ENCODE results near the gene MED8. TPM values are rescaled to one million over a fixed set of nuclear protein-coding genes. Genes with fewer than 3 reads are reported as not detected.
A peak's percentile ranks its signal among the peaks of the same experiment; 100 is the strongest.
"Not testable (repeated sequence)": the region's sequence is repeated elsewhere in the genome, so short reads cannot be mapped to it uniquely, and the experiment has no call there.

Gene MED8
- total RNA-seq, 1 donor from 2014 or later, result 40.8 TPM

GRCh38 chr1:43415901-43416300 lies 26.3 kb upstream of the MED8 start:
- no peak for DNase-seq (ENCODE audit: low spot score)
- intact Hi-C loops (cut with micrococcal nuclease), result no loop called here
- Mint-ChIP-seq H3K4me3 (ENCODE audit: low read depth) (no peak overlapping the region), H3K9me3 (no peaks in the 10 kb centered on the region), H3K4me1 (ENCODE audit: low read depth) (no peaks in the 10 kb centered on the region), H3K36me3 (ENCODE audit: low read depth) (peaks cover 30% of the 10 kb centered on the region), H3K27ac (no peak overlapping the region), H3K27me3 (ENCODE audit: low read depth) (no peaks in the 10 kb centered on the region)

GRCh38 chr1:43414634-43415223 lies 25.1 kb upstream of the MED8 start:
- H3K27ac Mint-ChIP-seq, result no peak overlapping the region
- intact Hi-C loops (cut with micrococcal nuclease), result loop anchor here (1.0 kb wide), 1 partner anchor 187 kb away; no protein-coding TSS in a partner anchor
- H3K4me1 Mint-ChIP-seq (ENCODE audit: low read depth), result no peaks in the 10 kb centered on the region
- peak; percentile 39 for DNase-seq (ENCODE audit: low spot score)
- H3K9me3 Mint-ChIP-seq, result no peaks in the 10 kb centered on the region
- H3K4me3 Mint-ChIP-seq (ENCODE audit: low read depth), result no peak overlapping the region
- H3K27me3 Mint-ChIP-seq (ENCODE audit: low read depth), result no peaks in the 10 kb centered on the region
- H3K36me3 Mint-ChIP-seq (ENCODE audit: low read depth), result peaks cover 26% of the 10 kb centered on the region

GRCh38 chr1:43413426-43413825 lies 23.8 kb upstream of the MED8 start:
- H3K4me1 Mint-ChIP-seq (ENCODE audit: low read depth); H3K27ac Mint-ChIP-seq; DNase-seq (ENCODE audit: low spot score); H3K9me3 Mint-ChIP-seq; intact Hi-C loops (cut with micrococcal nuclease); H3K4me3 Mint-ChIP-seq (ENCODE audit: low read depth); H3K27me3 Mint-ChIP-seq (ENCODE audit: low read depth): not testable (repeated sequence)
- H3K36me3 Mint-ChIP-seq (ENCODE audit: low read depth), result peaks cover 30% of the 10 kb centered on the region

- Mint-ChIP-seq H3K27ac (no peak overlapping the region), H3K4me3 (ENCODE audit: low read depth) (no peak overlapping the region), H3K4me1 (ENCODE audit: low read depth) (no peaks in the 10 kb centered on the region), H3K9me3 (no peaks in the 10 kb centered on the region), H3K36me3 (ENCODE audit: low read depth) (peaks cover 42% of the 10 kb centered on the region), H3K27me3 (ENCODE audit: low read depth) (no peaks in the 10 kb centered on the region)
- no peak for DNase-seq (ENCODE audit: low spot score)
- intact Hi-C loops (cut with micrococcal nuclease), result no loop called here
Observed at GRCh38 chr1:43410571-43410970, 21.0 kb upstream of the MED8 start.

- Mint-ChIP-seq H3K36me3 (ENCODE audit: low read depth) (peaks cover 44% of the 10 kb centered on the region), H3K27me3 (ENCODE audit: low read depth) (no peaks in the 10 kb centered on the region), H3K4me1 (ENCODE audit: low read depth) (no peaks in the 10 kb centered on the region), H3K4me3 (ENCODE audit: low read depth) (no peak overlapping the region), H3K9me3 (no peaks in the 10 kb centered on the region), H3K27ac (no peak overlapping the region)
- DNase-seq (ENCODE audit: low spot score), result no peak
- intact Hi-C loops (cut with micrococcal nuclease), result no loop called here
Observed at GRCh38 chr1:43405876-43406234, 16.3 kb upstream of the MED8 start.

- intact Hi-C loops (cut with micrococcal nuclease), result no loop called here
- no peak for DNase-seq (ENCODE audit: low spot score)
- Mint-ChIP-seq H3K27ac (no peak overlapping the region), H3K4me1 (ENCODE audit: low read depth) (no peaks in the 10 kb centered on the region), H3K36me3 (ENCODE audit: low read depth) (peaks cover 44% of the 10 kb centered on the region), H3K4me3 (ENCODE audit: low read depth) (no peak overlapping the region), H3K9me3 (no peaks in the 10 kb centered on the region), H3K27me3 (ENCODE audit: low read depth) (no peaks in the 10 kb centered on the region)
Observed at GRCh38 chr1:43405219-43405875, 15.7 kb upstream of the MED8 start.

- Mint-ChIP-seq H3K36me3 (ENCODE audit: low read depth) (peaks cover 38% of the 10 kb centered on the region), H3K27ac (no peak overlapping the region), H3K9me3 (no peaks in the 10 kb centered on the region), H3K27me3 (ENCODE audit: low read depth) (no peaks in the 10 kb centered on the region), H3K4me3 (ENCODE audit: low read depth) (no peak overlapping the region), H3K4me1 (ENCODE audit: low read depth) (no peaks in the 10 kb centered on the region)
- intact Hi-C loops (cut with micrococcal nuclease), result no loop called here
- DNase-seq (ENCODE audit: low spot score), result no peak
Observed at GRCh38 chr1:43404353-43404752, 14.8 kb upstream of the MED8 start.

- peaks cover 31% of the 10 kb centered on the region for H3K36me3 Mint-ChIP-seq (ENCODE audit: low read depth)
- no peak overlapping the region for H3K27ac Mint-ChIP-seq
- intact Hi-C loops (cut with micrococcal nuclease), result no loop called here
- no peaks in the 10 kb centered on the region for H3K4me1 Mint-ChIP-seq (ENCODE audit: low read depth)
- H3K27me3 Mint-ChIP-seq (ENCODE audit: low read depth), result no peaks in the 10 kb centered on the region
- DNase-seq (ENCODE audit: low spot score), result no peak
- H3K4me3 Mint-ChIP-seq (ENCODE audit: low read depth), result no peak overlapping the region
- H3K9me3 Mint-ChIP-seq, result no peaks in the 10 kb centered on the region
Observed at GRCh38 chr1:43402089-43402865, 12.7 kb upstream of the MED8 start.

GRCh38 chr1:43400441-43400840 lies 10.8 kb upstream of the MED8 start:
- H3K36me3 Mint-ChIP-seq (ENCODE audit: low read depth), result peaks cover 30% of the 10 kb centered on the region
- H3K4me3 Mint-ChIP-seq (ENCODE audit: low read depth); H3K9me3 Mint-ChIP-seq; intact Hi-C loops (cut with micrococcal nuclease); H3K27me3 Mint-ChIP-seq (ENCODE audit: low read depth); DNase-seq (ENCODE audit: low spot score); H3K27ac Mint-ChIP-seq; H3K4me1 Mint-ChIP-seq (ENCODE audit: low read depth): not testable (repeated sequence)

GRCh38 chr1:43398227-43398626 lies 8.6 kb upstream of the MED8 start:
- H3K36me3 Mint-ChIP-seq (ENCODE audit: low read depth), result peaks cover 19% of the 10 kb centered on the region
- no peaks in the 10 kb centered on the region for H3K4me1 Mint-ChIP-seq (ENCODE audit: low read depth)
- DNase-seq (ENCODE audit: low spot score), result no peak
- H3K27ac Mint-ChIP-seq, result no peak overlapping the region
- no peaks in the 10 kb centered on the region for H3K9me3 Mint-ChIP-seq
- intact Hi-C loops (cut with micrococcal nuclease), result no loop called here
- no peaks in the 10 kb centered on the region for H3K27me3 Mint-ChIP-seq (ENCODE audit: low read depth)
- H3K4me3 Mint-ChIP-seq (ENCODE audit: low read depth), result no peak overlapping the region

- no peak overlapping the region for H3K27ac Mint-ChIP-seq
- H3K4me1 Mint-ChIP-seq (ENCODE audit: low read depth), result peaks cover 3% of the 10 kb centered on the region
- H3K4me3 Mint-ChIP-seq (ENCODE audit: low read depth), result no peak overlapping the region
- no peaks in the 10 kb centered on the region for H3K27me3 Mint-ChIP-seq (ENCODE audit: low read depth)
- intact Hi-C loops (cut with micrococcal nuclease), result no loop called here
- H3K9me3 Mint-ChIP-seq, result no peaks in the 10 kb centered on the region
- peaks cover 17% of the 10 kb centered on the region for H3K36me3 Mint-ChIP-seq (ENCODE audit: low read depth)
- no peak for DNase-seq (ENCODE audit: low spot score)
Observed at GRCh38 chr1:43396059-43396458, 6.5 kb upstream of the MED8 start.

GRCh38 chr1:43395523-43395922 lies 5.9 kb upstream of the MED8 start:
- Mint-ChIP-seq H3K27me3 (ENCODE audit: low read depth) (no peaks in the 10 kb centered on the region), H3K4me3 (ENCODE audit: low read depth) (no peak overlapping the region), H3K36me3 (ENCODE audit: low read depth) (peaks cover 17% of the 10 kb centered on the region), H3K4me1 (ENCODE audit: low read depth) (peaks cover 5% of the 10 kb centered on the region), H3K27ac (no peak overlapping the region), H3K9me3 (no peaks in the 10 kb centered on the region)
- intact Hi-C loops (cut with micrococcal nuclease), result no loop called here
- DNase-seq (ENCODE audit: low spot score), result no peak

GRCh38 chr1:43392702-43393101 lies 3.1 kb upstream of the MED8 start:
- Mint-ChIP-seq H3K27me3 (ENCODE audit: low read depth) (no peaks in the 10 kb centered on the region), H3K4me1 (ENCODE audit: low read depth) (peaks cover 20% of the 10 kb centered on the region), H3K9me3 (no peaks in the 10 kb centered on the region), H3K27ac (no peak overlapping the region), H3K4me3 (ENCODE audit: low read depth) (no peak overlapping the region), H3K36me3 (ENCODE audit: low read depth) (peaks cover 27% of the 10 kb centered on the region)
- DNase-seq (ENCODE audit: low spot score), result no peak
- intact Hi-C loops (cut with micrococcal nuclease), result no loop called here

Data from activated T-helper 2 cell treated with anti-CD3 and anti-CD28 coated beads, Interferon-gamma antibody, Interleukin-2, Interleukin-4, amounts not matched to agents 10 μg/mL and 5 μg/mL and 100 μg/mL, durations not matched to agents 14 hours and 24 hours and 36 hours (primary cell).